RWPE1 (cell line): ENCODE data around the gene NLN.
"Not testable (repeated sequence)": the region's sequence is repeated elsewhere in the genome, so short reads cannot be mapped to it uniquely, and the experiment has no call there.

Experiments used
- CTCF ChIA-PET: fragments of 350-600 bp; sonication (Branson Sonifier 250); formaldehyde crosslinking; extraction: SDS; loops from one replicate; lab custom pipeline; 2021; lab: Yijun Ruan, JAX
- POLR2A ChIA-PET: fragments of 400-600 bp; formaldehyde crosslinking; extraction: SDS; loops from one replicate; lab custom pipeline; 2020; ENCODE audit warnings: antibody characterized with exemption; ENCODE audit not compliant: low non-redundant PET; lab: Yijun Ruan, JAX
- DNase-seq: peaks from one replicate; pipeline ENCODE4 v3.0.0; 2012; ENCODE audit warnings: low spot score
- H3K27ac ChIP-seq: fragments of 450-650 bp; 2 replicates; pipeline ENCODE4 v1.5.1; 2017
- CTCF ChIP-seq: fragments of 450-650 bp; conservative IDR thresholded peaks from 2 replicates; pipeline ENCODE4 v1.5.1; 2017; ENCODE audit warnings: low read depth, mild to moderate bottlenecking

Gene NLN

GRCh38 chr5:65728218-65728617 lies 6.2 kb downstream of the NLN start:
- no peak overlapping the region for H3K27ac ChIP-seq
- no peak for TF ChIP-seq CTCF
- CTCF ChIA-PET, result interaction anchor here (0.8 to 1.3 kb wide), 2 partner anchors 35 to 196 kb away, joined by 3 to 4 read pairs; no protein-coding TSS in a partner anchor
- DNase-seq, result no peak
- POLR2A ChIA-PET, result no interaction called here

GRCh38 chr5:65730910-65731309 lies 8.9 kb downstream of the NLN start:
- TF ChIP-seq CTCF, result no peak
- POLR2A ChIA-PET, result no interaction called here
- CTCF ChIA-PET, result no interaction called here
- no peak overlapping the region for H3K27ac ChIP-seq
- DNase-seq, result no peak

- H3K27ac ChIP-seq, CTCF ChIA-PET, DNase-seq, POLR2A ChIA-PET: not testable (repeated sequence)
Measured at GRCh38 chr5:65732046-65732445, 10.0 kb downstream of the NLN start.

- H3K27ac ChIP-seq, DNase-seq, POLR2A ChIA-PET: not testable (repeated sequence)
- CTCF ChIA-PET, result interaction anchor here (1.4 kb wide), 1 partner anchor 191 kb away, joined by 3 read pairs; no protein-coding TSS in a partner anchor
Measured at GRCh38 chr5:65734196-65734775, 12.3 kb downstream of the NLN start.

- DNase-seq, result no peak
- no peak overlapping the region for H3K27ac ChIP-seq
- CTCF ChIA-PET, result interaction anchor here (1.4 kb wide), 1 partner anchor 191 kb away, joined by 3 read pairs; no protein-coding TSS in a partner anchor
Measured at GRCh38 chr5:65734921-65735320, 12.9 kb downstream of the NLN start.

GRCh38 chr5:65736011-65736410 lies 14.0 kb downstream of the NLN start:
- CTCF ChIA-PET, result interaction anchor here (0.6 kb wide), 1 partner anchor 1100 kb away, joined by 3 read pairs; no protein-coding TSS in a partner anchor
- TF ChIP-seq CTCF, result no peak
- POLR2A ChIA-PET, result no interaction called here
- DNase-seq, result no peak
- H3K27ac ChIP-seq, result no peak overlapping the region

More at GRCh38 chr5:65734921-65735320, 12.9 kb downstream of the NLN start:
- no peak for TF ChIP-seq CTCF
- POLR2A ChIA-PET, result no interaction called here

GRCh38 chr5:65737842-65738241 lies 15.8 kb downstream of the NLN start:
- H3K27ac ChIP-seq, result no peak overlapping the region
- CTCF ChIA-PET, result no interaction called here
- POLR2A ChIA-PET, result interaction anchor here (0.7 kb wide), 1 partner anchor 11 kb away, joined by 4 read pairs; no protein-coding TSS in a partner anchor
- DNase-seq, result no peak
- no peak for TF ChIP-seq CTCF
